AG09319 (cell line): ENCODE results near the gene MFN2.

ENCODE experiments used
- DNase-seq: peaks from one replicate; pipeline ENCODE4 v3.0.0-alpha.2; 2010; ENCODE audit warnings: low read depth; ENCODE audit errors: extremely low read depth
- TF ChIP-seq, protein P1 (sequence below): IDR thresholded peaks from 2 replicates; pipeline ENCODE4 v1.5.1; 2011; ENCODE audit warnings: low read depth, mild to moderate bottlenecking, inconsistent platforms, low read length, moderate library complexity

MFN2 gene

GRCh38 chr1:11952455-11953109 is 27.7 kb upstream of the MFN2 start:
- TF ChIP-seq, protein P1, sequence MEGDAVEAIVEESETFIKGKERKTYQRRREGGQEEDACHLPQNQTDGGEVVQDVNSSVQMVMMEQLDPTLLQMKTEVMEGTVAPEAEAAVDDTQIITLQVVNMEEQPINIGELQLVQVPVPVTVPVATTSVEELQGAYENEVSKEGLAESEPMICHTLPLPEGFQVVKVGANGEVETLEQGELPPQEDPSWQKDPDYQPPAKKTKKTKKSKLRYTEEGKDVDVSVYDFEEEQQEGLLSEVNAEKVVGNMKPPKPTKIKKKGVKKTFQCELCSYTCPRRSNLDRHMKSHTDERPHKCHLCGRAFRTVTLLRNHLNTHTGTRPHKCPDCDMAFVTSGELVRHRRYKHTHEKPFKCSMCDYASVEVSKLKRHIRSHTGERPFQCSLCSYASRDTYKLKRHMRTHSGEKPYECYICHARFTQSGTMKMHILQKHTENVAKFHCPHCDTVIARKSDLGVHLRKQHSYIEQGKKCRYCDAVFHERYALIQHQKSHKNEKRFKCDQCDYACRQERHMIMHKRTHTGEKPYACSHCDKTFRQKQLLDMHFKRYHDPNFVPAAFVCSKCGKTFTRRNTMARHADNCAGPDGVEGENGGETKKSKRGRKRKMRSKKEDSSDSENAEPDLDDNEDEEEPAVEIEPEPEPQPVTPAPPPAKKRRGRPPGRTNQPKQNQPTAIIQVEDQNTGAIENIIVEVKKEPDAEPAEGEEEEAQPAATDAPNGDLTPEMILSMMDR, result no peak
- no peak for DNase-seq

DNA sequence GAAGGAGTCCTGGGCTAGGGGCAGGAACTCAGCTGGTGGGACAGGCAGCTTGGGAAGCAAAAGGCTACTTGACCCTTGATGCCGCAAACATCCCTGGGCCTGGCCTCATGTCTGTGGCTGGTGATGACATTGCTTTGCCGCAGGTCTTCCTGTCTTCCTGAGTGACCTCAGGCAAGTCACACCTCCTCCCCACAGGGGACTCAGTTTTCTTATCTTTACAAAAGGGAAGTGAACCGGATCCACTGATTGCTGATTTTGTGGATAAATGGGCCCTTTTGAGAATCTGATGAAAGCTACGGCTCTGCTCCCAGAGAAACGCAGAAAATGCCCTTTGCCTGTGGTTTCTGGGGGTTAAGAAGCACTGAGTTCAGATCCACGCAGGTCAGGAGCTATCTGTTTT is 25.0 kb upstream of the MFN2 start:
- DNase-seq, result no peak
- TF ChIP-seq, protein P1, result no peak

- TF ChIP-seq, protein P1, result no peak
- no peak for DNase-seq
Observed at GRCh38 chr1:11957398-11957797, 22.8 kb upstream of the MFN2 start.

DNA sequence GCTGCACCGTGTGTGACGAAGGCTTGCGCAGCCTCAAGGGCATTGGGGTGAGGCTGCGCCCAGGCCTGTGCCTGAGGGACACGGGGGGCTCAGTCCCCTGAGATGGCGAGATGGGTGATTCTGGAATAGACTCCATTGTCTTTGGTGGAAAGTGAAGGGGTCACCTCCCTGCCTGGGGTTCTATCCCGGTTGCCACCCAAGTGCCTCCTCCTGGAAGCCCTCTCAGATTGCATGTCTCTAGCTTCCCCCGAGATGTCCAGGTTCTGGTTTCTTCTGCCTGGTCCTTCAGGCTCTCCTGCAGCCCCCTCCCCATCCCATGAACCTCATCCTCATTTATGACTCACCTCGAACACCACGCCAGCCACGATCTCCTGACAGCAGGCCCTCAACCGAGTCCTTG is 22.3 kb upstream of the MFN2 start:
- no peak for DNase-seq
- TF ChIP-seq, protein P1, result no peak

DNA sequence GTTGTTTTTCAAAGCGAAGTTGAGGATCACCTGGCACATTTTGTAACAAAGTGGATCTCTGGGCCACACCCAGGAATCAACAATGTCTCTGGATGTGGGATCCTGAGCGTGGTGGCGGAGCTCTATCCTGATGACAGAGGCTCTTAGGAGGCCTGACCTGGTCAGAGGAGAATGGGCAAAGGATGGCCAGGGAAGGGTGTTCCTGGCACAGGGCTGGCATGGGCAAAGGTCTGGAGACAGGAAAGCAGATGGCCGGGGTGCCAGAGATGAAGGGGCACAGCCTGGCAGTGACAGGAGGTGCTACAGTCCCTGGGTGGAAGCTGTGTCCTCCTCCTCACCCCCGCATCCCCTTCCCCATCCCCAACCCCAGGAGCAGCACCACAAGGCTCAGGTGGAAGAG is 20.0 kb upstream of the MFN2 start:
- no peak for DNase-seq
- TF ChIP-seq, protein P1, result no peak

- DNase-seq, result no peak
- TF ChIP-seq, protein P1, result no peak
Observed at GRCh38 chr1:11960715-11961114, 19.5 kb upstream of the MFN2 start.

- TF ChIP-seq, protein P1, result no peak
- no peak for DNase-seq
Observed at GRCh38 chr1:11961230-11961629, 19.0 kb upstream of the MFN2 start.
